Calu3 (cell line): ENCODE measurements around the gene ACLY. TPM values are rescaled to one million over a fixed set of nuclear protein-coding genes. Genes with fewer than 3 reads are reported as not detected.

ENCODE experiments used
- BruUV-seq: library from RNA; stranded (reverse); fragments of 400-500 nt; replicated peaks from 2 replicates; lab custom pipeline; 2021; lab: Mats Ljungman, UMichigan
- CTCF ChIA-PET: fragments of 300-600 bp; sonication (Branson Sonifier 250); formaldehyde crosslinking; loops from one replicate; lab custom pipeline; 2022; ENCODE audit warnings: antibody characterized with exemption; lab: Charles Lee
- DNase-seq: peaks from one replicate; pipeline ENCODE4 v3.0.0; 2022
- H3K27ac Mint-ChIP-seq: one replicate; pipeline ENCODE4 v1.8.0; 2022; ENCODE audit warnings: mixed read lengths; ENCODE audit not compliant: unreplicated experiment
- H3K27me3 Mint-ChIP-seq: one replicate; pipeline ENCODE4 v1.8.0; 2022; ENCODE audit warnings: mixed read lengths; ENCODE audit not compliant: unreplicated experiment
- H3K36me3 Mint-ChIP-seq: one replicate; pipeline ENCODE4 v1.8.0; 2022; ENCODE audit warnings: mild to moderate bottlenecking, moderate library complexity, mixed read lengths; ENCODE audit not compliant: insufficient read depth, unreplicated experiment
- H3K4me1 Mint-ChIP-seq: one replicate; pipeline ENCODE4 v1.8.0; 2022; ENCODE audit warnings: mild to moderate bottlenecking, low read depth, mixed read lengths; ENCODE audit not compliant: unreplicated experiment
- H3K4me3 Mint-ChIP-seq: one replicate; pipeline ENCODE4 v1.8.0; 2022; ENCODE audit warnings: mild to moderate bottlenecking, low read depth, moderate library complexity, mixed read lengths; ENCODE audit not compliant: unreplicated experiment
- H3K9me3 Mint-ChIP-seq: one replicate; pipeline ENCODE4 v1.8.0; 2022; ENCODE audit warnings: low read depth, mixed read lengths; ENCODE audit not compliant: unreplicated experiment
- CTCF ChIP-seq: fragments of 200-600 bp; IDR thresholded peaks from one replicate; pipeline ENCODE4 v1.8.0; 2022; ENCODE audit warnings: antibody characterized with exemption; ENCODE audit not compliant: unreplicated experiment
- intact Hi-C: fragments of 100-400 bp; cut with micrococcal nuclease; formaldehyde crosslinking; loops from one replicate; pipeline ENCODE4 v1.10.0; 2022; ENCODE audit not compliant: unreplicated experiment
- total RNA-seq: library from RNA; stranded (reverse); gene quantifications from 2 replicates; pipeline ENCODE4 v1.2.3, GENCODE V29; 2022

Gene ACLY
- total RNA-seq, 1 experiment from 2014 or later: 265 TPM

GRCh38 chr17:41919840-41920579 is 1.3 kb upstream of the ACLY start:
- Mint-ChIP-seq H3K4me3 (peak overlapping the region; percentile 96), H3K36me3 (peaks cover 52% of the 10 kb centered on the region), H3K27ac (peak overlapping the region; percentile 81), H3K4me1 (peaks cover 31% of the 10 kb centered on the region), H3K27me3 (no peaks in the 10 kb centered on the region), H3K9me3 (no peaks in the 10 kb centered on the region)
- CTCF ChIA-PET: interaction anchor here (0.6 to 2.5 kb wide), 3 partner anchors 9 to 104 kb away, joined by 3 to 12 read pairs (median 3); no protein-coding TSS in a partner anchor
- DNase-seq: no peak
- BruUV-seq: no TSS peak
- intact Hi-C loops: no loop called here
- TF ChIP-seq CTCF: no peak

- TF ChIP-seq CTCF: no peak
- Mint-ChIP-seq H3K27me3 (no peaks in the 10 kb centered on the region), H3K27ac (peak overlapping the region; percentile 81), H3K36me3 (peaks cover 59% of the 10 kb centered on the region), H3K4me3 (peak overlapping the region; percentile 96), H3K4me1 (peaks cover 38% of the 10 kb centered on the region), H3K9me3 (no peaks in the 10 kb centered on the region)
- no TSS peak for BruUV-seq
- CTCF ChIA-PET: interaction anchor here (0.6 to 2.5 kb wide), 7 partner anchors 9 to 133 kb away, joined by 3 to 15 read pairs (median 4); partner anchors contain the start of genes CNP, JUP and ODAD4
- DNase-seq: peak; percentile 62
- intact Hi-C loops: no loop called here
Observed at GRCh38 chr17:41919165-41919817, 540 bp upstream of the ACLY start.

- BruUV-seq: no TSS peak
- H3K36me3 Mint-ChIP-seq: peaks cover 69% of the 10 kb centered on the region
- CTCF ChIA-PET: interaction anchor here (0.6 to 2.5 kb wide), 7 partner anchors 9 to 131 kb away, joined by 3 to 15 read pairs (median 4); partner anchors contain the start of genes JUP, NKIRAS2 and ODAD4
- no peaks in the 10 kb centered on the region for H3K27me3 Mint-ChIP-seq
- peaks cover 53% of the 10 kb centered on the region for H3K4me1 Mint-ChIP-seq
- intact Hi-C loops: no loop called here
- H3K4me3 Mint-ChIP-seq: peak overlapping the region; percentile 96
- TF ChIP-seq CTCF: no peak
- peak; percentile 62 for DNase-seq
- H3K9me3 Mint-ChIP-seq: no peaks in the 10 kb centered on the region
- H3K27ac Mint-ChIP-seq: peak overlapping the region; percentile 81
Observed at GRCh38 chr17:41917679-41918313, 955 bp downstream of the ACLY start.

GRCh38 chr17:41917192-41917591 is 1.6 kb downstream of the ACLY start:
- CTCF ChIA-PET: interaction anchor here (0.6 to 2.2 kb wide), 5 partner anchors 12 to 254 kb away, joined by 3 to 15 read pairs (median 4); partner anchors contain the start of genes JUP and ODAD4
- intact Hi-C loops: no loop called here
- no peaks in the 10 kb centered on the region for H3K27me3 Mint-ChIP-seq
- peak overlapping the region; percentile 96 for H3K4me3 Mint-ChIP-seq
- peaks cover 56% of the 10 kb centered on the region for H3K4me1 Mint-ChIP-seq
- peaks cover 75% of the 10 kb centered on the region for H3K36me3 Mint-ChIP-seq
- DNase-seq: no peak
- H3K27ac Mint-ChIP-seq: peak overlapping the region; percentile 54
- no TSS peak for BruUV-seq
- H3K9me3 Mint-ChIP-seq: no peaks in the 10 kb centered on the region
- no peak for TF ChIP-seq CTCF
